GM19043 (cell line): Measurements from ENCODE around the gene ZNF366.
"Not testable (repeated sequence)": the region's sequence is repeated elsewhere in the genome, so short reads cannot be mapped to it uniquely, and the experiment has no call there.

ENCODE experiments used
- ATAC-seq: cut with Tn5 transposase; IDR thresholded peaks from one replicate; pipeline ENCODE4 v1.9.1; 2021; ENCODE audit warnings: low read depth; ENCODE audit not compliant: unreplicated experiment

Gene ZNF366

DNA sequence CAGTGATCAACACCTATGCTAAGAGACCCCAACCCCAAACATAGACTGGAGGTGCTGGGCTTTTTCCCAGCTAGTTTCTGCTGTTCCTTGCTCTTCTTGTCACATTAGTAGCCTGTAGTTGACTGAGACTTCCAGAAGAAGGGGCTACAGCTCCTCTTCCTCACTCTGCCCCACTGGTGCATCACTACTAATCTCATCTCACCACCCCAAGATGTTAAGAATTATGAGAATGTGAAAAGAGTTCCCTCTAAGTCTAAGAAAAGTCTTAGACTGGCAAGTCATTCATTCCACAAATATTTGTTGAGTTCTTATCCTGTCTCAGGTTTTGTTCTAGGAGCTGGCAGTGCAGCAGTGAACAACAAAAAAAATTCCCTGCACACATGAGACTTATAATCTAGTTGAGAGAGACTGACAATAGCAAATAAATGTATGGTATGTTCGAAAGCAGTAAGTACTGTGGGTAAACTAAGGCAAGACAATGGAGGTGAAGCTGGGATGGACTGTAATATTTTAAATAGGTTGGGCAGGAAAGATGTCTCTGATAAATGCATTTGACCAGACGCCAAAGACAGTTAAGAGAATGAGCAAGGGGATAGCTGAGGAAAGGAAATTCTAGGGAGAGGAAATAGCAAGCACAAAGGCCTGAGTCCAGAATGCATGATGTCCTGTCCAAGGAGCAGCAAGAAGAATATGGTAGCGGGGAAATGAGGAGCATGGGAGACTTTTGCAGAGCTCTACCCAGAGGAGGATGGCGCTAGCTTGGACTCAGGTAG is 94.7 kb downstream of the ZNF366 start:
- no peak for ATAC-seq

DNA sequence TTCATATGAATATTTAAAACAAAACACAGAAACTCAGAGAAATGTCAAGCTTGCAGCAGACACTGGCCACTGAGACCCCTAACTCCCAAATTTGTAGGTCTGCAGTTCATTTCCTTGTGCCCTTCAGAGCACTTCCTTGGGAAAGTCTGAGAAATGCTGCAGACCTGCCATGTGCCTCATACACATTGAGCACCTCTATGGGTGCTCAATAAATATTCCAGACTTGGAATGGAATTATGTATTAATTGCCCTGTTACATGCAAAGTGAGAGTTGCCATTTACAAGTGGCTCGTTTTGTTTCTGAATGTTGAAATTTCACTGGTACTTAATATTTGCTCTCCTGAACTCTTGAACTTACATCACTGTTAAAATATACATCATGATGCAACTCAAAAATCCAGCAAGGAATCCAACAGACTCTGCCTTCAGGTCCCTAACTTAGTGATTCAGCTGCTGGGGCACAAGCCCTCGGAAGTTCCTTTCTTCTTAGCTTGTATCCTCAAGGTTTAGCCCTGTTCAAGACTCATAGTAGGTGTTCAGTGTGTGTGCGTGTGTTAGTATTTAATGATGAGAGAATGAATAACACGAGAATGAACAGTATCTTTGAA is 96.4 kb downstream of the ZNF366 start:
- ATAC-seq, result no peak

DNA sequence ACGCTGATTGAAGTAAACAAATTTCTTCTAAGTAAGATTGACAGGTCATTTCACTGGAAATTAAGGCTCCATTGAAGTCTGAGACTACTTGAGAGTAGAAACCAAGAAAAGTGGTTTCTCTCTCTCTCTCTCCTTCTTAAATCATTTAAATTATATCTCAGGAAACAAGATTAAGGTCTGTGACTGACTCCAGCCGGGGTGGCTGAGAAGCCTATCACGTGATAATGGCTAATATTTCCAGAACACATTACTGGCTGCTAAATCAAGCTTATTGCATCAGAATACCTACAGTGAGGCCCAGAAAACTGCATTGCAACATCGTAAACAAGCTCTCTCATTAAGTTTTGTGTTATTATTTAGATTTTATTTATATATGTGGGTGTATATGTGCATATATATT is 98.6 kb downstream of the ZNF366 start:
- no peak for ATAC-seq

DNA sequence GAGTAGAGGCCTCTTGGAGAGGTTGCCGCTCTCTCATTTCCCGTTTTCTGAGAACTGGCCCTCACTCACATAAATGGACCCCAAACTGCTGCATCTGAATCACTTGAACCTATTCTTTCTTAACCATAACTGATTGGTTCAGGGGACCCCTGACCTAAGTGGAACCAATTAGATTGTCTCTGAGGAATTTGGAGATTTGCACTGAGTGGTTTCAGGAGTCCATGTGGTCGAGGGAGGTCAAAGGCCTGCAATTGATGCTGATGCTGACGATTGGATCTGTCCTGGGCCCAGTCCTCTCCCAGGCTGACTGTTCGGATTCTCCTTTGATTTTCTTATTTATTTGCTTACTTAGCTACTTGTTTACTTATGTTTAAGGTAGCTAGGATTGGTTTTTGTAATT is 99.1 kb downstream of the ZNF366 start:
- no peak for ATAC-seq

DNA sequence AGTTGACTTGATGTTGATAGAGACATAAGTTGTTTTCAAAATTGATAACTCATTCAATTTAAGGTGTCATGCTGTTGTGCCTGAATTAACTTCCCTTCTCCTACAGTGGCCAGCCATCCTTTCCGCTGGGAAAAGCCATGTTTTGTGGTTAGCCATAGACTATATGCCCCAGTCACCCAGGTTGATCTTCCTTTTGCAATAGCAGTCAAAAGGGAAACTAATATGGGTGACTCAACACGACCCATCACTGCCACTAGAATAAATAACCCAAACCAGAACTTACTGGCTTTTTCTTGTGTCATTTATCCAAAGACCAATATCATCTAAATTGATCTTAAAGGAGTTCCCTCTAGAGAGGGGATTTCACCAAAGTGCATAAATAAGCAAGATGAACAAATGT is 99.7 kb downstream of the ZNF366 start:
- ATAC-seq, result no peak

DNA sequence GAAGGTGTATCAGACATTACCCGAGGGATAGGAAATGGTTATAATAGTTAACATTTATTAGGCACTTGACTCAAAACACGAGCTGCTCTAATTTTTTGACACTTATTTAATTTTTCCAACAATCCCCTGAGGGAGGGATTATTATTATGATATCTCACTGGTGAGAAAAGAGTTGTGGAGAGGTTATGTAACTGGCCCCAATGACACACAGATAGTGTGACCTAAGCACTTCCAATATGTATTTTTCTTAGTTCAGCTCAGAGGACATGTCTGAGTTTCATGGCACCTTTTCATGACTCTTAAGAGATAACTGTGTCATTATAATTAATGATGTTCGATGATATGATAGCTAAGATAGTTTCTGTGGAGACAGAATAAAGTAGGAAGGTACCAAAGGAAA is 100.1 kb downstream of the ZNF366 start:
- no peak for ATAC-seq

DNA sequence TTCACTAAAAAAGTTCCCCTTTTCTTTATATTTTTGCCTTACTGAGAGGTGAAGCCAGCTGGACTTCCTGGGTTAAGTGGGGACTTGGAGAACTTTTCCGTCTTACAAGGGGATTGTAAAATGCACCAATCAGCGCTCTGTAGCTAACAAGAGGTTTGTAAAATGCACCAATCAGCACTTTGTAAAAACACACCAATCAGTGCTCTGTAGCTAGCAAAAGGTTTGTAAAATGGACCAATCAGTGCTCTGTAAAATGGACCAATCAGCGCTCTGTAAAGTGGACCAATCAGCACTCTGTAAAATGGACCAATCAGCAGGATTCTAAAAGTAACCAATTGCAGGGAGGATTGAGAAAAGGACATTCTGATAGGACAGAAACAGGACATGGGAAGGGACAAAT is 102.4 kb downstream of the ZNF366 start:
- not testable (repeated sequence) for ATAC-seq

DNA sequence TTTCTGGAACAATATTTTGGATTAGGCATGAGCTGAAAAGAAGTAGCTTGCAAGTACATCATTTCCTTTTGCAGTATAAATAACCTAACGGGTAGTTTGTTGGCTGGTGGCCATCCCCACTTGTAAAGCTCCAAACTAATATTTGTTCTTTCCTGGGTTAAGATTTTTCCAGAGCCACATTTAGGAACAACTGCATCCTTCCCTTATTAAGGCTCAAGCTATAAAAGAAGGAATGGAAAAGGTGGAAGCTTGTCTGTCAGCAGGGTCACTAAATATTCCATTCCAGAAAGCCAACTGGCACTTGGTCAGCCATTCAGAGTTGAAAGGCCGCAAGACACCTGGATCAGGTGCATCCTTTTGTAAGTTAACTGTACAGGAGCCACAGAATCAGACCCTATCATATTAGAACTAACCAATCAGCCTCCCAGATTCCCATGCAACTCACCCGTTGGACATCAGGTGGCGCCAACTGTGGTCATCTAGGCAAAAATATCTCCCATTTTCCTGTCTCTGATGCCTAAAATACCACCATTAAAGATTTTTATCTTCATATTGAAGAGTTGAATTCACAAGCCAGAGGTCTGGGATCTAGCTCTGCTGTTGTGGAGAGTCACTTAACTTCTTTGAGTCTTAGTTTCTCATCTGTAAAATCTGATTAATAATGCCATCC is 104.1 kb downstream of the ZNF366 start:
- no peak for ATAC-seq

DNA sequence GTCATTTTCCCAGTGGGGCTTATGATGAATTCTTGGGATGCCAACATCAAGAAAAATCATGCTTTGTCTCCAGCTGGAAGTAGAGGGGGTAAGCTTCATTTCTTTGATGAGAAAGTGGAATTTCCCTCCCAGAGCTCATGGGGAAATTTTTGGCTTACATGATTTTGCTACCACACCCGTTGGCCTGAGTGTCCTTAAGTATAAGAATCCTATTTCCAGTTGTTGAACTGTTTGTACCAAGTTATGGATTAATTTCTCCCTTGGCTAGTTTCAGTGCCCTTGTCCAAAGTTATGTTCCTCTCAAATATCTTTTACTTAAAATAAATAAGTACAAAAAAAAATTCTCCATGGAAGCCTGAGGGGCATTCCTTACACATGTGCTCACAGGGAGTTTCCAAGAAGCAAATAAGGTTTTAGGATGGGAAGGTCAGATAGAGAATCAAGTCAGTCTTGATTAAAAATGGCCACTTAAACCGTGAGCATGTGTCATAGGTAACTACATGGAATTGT is 104.8 kb downstream of the ZNF366 start:
- no peak for ATAC-seq

DNA sequence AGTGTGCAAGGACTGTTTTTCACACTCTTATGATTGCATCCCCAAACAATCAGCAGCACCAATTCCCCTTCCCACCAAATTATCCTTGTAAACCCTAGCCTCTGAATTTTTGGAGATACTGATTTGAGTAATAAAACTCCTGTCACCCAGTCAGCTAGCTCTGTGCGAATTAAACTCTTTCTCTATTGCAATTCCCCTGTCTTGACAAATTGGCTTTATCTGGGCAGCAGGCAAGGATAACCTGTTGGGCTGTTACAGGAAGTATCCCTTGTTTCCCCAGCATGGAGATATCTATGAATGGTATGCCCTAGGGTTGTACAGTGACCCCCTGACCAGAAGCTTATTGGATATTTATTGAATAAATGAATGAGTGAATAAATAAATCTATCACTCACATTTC is 106.3 kb downstream of the ZNF366 start:
- no peak for ATAC-seq

DNA sequence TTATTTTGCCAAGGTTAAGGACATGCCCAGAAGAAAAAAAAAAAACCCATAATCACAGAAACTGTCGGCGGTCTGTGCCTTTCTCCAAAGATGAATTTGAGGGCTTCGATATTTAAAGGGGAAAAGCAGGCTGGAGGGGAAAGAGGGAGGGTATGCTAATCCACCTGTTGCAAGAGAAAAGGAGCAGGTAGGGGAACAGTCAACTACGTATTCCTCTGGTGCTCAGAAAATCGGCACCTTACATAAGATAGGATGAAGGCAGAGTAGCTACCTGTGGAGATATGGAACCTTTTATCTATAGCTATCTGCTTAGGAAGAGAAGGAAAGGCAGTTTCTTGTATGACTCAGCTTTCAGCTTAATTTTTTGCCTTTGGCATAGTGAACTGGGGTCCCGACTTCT is 109.4 kb downstream of the ZNF366 start:
- no peak for ATAC-seq

DNA sequence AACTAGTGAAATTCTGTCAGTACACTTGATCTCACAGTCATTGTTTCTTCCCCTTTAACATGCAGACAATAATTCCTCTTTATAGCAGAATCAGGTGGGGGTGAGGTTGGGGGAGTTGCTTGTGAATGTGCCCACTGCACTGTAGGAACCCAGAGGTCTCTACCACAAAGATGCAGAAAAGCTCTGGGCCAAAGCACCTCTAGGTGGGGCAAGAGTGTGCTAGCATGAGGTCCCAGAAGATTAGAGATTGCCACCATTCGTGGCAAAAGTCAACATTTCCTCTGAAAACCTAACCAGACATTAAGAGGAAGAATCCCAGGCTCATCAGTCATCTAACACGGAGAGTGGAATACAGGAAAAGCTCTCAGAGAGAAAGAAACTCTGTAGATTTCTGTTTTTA is 112.5 kb downstream of the ZNF366 start:
- ATAC-seq, result no peak

DNA sequence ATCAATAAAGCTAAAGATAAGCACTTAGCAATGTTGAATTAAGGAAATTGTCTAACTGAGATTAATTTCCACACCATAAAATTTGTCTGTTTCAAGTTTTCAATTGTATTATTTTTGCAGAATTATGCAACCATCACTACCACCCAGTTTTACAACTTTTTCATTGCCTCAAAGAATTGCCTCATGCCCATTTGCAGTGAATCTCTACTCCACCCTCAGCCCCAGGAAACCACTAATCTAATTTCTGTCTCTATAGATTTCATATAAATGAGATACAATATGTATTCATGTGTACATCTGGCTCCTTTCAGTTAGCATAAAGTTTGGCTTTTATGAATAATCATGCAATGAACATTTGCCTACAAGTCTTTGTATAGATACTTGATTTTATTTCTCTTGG is 114.2 kb downstream of the ZNF366 start:
- no peak for ATAC-seq
